Nephron progenitor cell (in vitro differentiated cells): ENCODE measurements around the gene SLC17A4.

Experiments
- DNase-seq: peaks from one replicate; pipeline ENCODE4 v3.0.0; 2021
- H3K27ac Mint-ChIP-seq: 2 replicates; pipeline ENCODE4 v1.8.0; 2021; ENCODE audit warnings: mild to moderate bottlenecking, moderate library complexity, mixed read lengths
- H3K27me3 Mint-ChIP-seq: 2 replicates; pipeline ENCODE4 v1.8.0; 2021; ENCODE audit warnings: mild to moderate bottlenecking, low read depth, mixed read lengths; ENCODE audit not compliant: poor library complexity
- H3K36me3 Mint-ChIP-seq: 2 replicates; pipeline ENCODE4 v1.8.0; 2021; ENCODE audit warnings: low read depth, mixed read lengths
- H3K4me1 Mint-ChIP-seq: 2 replicates; pipeline ENCODE4 v1.8.0; 2021; ENCODE audit warnings: mixed read lengths
- H3K4me3 Mint-ChIP-seq: 2 replicates; pipeline ENCODE4 v1.8.0; 2021; ENCODE audit warnings: mild to moderate bottlenecking, moderate library complexity, mixed read lengths
- H3K9me3 Mint-ChIP-seq: 2 replicates; pipeline ENCODE4 v1.8.0; 2021; ENCODE audit warnings: mild to moderate bottlenecking, moderate library complexity, mixed read lengths
- CTCF ChIP-seq: fragments of 200-600 bp; sonication (generic); IDR thresholded peaks from 2 replicates; pipeline ENCODE4 v1.5.0; 2021; ENCODE audit warnings: antibody characterized with exemption

SLC17A4 gene

GRCh38 chr6:25804804-25805203, 50.3 kb downstream of the SLC17A4 start:
- no peak for DNase-seq
- Mint-ChIP-seq H3K27me3 (peaks cover 11% of the 10 kb centered on the region), H3K4me1 (no peaks in the 10 kb centered on the region), H3K4me3 (no peak overlapping the region), H3K27ac (no peak overlapping the region), H3K9me3 (peaks cover 8% of the 10 kb centered on the region), H3K36me3 (no peaks in the 10 kb centered on the region)
- no peak for TF ChIP-seq CTCF

GRCh38 chr6:25815194-25815593, 60.7 kb downstream of the SLC17A4 start:
- Mint-ChIP-seq H3K4me1 (no peaks in the 10 kb centered on the region), H3K27ac (no peak overlapping the region), H3K27me3 (peaks cover 8% of the 10 kb centered on the region), H3K4me3 (no peak overlapping the region), H3K9me3 (no peaks in the 10 kb centered on the region), H3K36me3 (no peaks in the 10 kb centered on the region)
- DNase-seq: no peak
- TF ChIP-seq CTCF: no peak

GRCh38 chr6:25816252-25816651, 61.7 kb downstream of the SLC17A4 start:
- H3K27ac Mint-ChIP-seq: no peak overlapping the region
- no peak overlapping the region for H3K4me3 Mint-ChIP-seq
- no peak for TF ChIP-seq CTCF
- peaks cover 8% of the 10 kb centered on the region for H3K27me3 Mint-ChIP-seq
- no peaks in the 10 kb centered on the region for H3K9me3 Mint-ChIP-seq
- H3K36me3 Mint-ChIP-seq: no peaks in the 10 kb centered on the region
- no peak for DNase-seq
- no peaks in the 10 kb centered on the region for H3K4me1 Mint-ChIP-seq

GRCh38 chr6:25821341-25821740, 66.8 kb downstream of the SLC17A4 start:
- H3K27ac Mint-ChIP-seq: no peak overlapping the region
- H3K4me1 Mint-ChIP-seq: no peaks in the 10 kb centered on the region
- no peaks in the 10 kb centered on the region for H3K36me3 Mint-ChIP-seq
- TF ChIP-seq CTCF: no peak
- H3K4me3 Mint-ChIP-seq: no peak overlapping the region
- peaks cover 3% of the 10 kb centered on the region for H3K27me3 Mint-ChIP-seq
- no peak for DNase-seq
- no peaks in the 10 kb centered on the region for H3K9me3 Mint-ChIP-seq

GRCh38 chr6:25829375-25829774, 74.8 kb downstream of the SLC17A4 start:
- Mint-ChIP-seq H3K4me3 (no peak overlapping the region), H3K4me1 (peaks cover 5% of the 10 kb centered on the region), H3K27me3 (peaks cover 3% of the 10 kb centered on the region), H3K36me3 (no peaks in the 10 kb centered on the region), H3K27ac (no peak overlapping the region), H3K9me3 (no peaks in the 10 kb centered on the region)
- no peak for DNase-seq
- no peak for TF ChIP-seq CTCF

GRCh38 chr6:25830458-25830857, 75.9 kb downstream of the SLC17A4 start:
- no peak for TF ChIP-seq CTCF
- Mint-ChIP-seq H3K36me3 (no peaks in the 10 kb centered on the region), H3K9me3 (no peaks in the 10 kb centered on the region), H3K4me3 (no peak overlapping the region), H3K4me1 (peaks cover 5% of the 10 kb centered on the region), H3K27me3 (peaks cover 3% of the 10 kb centered on the region), H3K27ac (no peak overlapping the region)
- DNase-seq: no peak
